CD4-positive, alpha-beta memory T cell (primary cell): Measurements from ENCODE around the gene LOXL3. TPM values are rescaled to one million over a fixed set of nuclear protein-coding genes. Genes with fewer than 3 reads are reported as not detected.
A peak's percentile ranks its signal among the peaks of the same experiment; 100 is the strongest.

Source experiments
- CTCF ChIA-PET: fragments of 350-600 bp; sonication (Branson Sonifier 250); formaldehyde crosslinking; loops from one replicate; lab custom pipeline; 2021; ENCODE audit warnings: inconsistent platforms; ENCODE audit not compliant: partially characterized antibody; lab: Charles Lee
- POLR2A ChIA-PET: fragments of 350-600 bp; sonication (Branson Sonifier 250); formaldehyde crosslinking; loops from one replicate; lab custom pipeline; 2021; ENCODE audit not compliant: partially characterized antibody; lab: Charles Lee
- DNase-seq, 5 donors: peaks; one replicate each; pipeline versions ENCODE4 v3.0.0 to v3.0.0-alpha.2; 2020 to 2022; ENCODE audit warnings: mixed read lengths in 1 of 5
- H3K27ac ChIP-seq: one replicate; pipeline ENCODE4 v1.7.0; 2013; ENCODE audit warnings: low read depth, low read length
- H3K27me3 ChIP-seq: 2 replicates; pipeline ENCODE4 v1.7.0; 2013; ENCODE audit warnings: mild to moderate bottlenecking, low read length, moderate library complexity; ENCODE audit not compliant: insufficient read depth
- H3K36me3 ChIP-seq: 2 replicates; pipeline ENCODE4 v1.7.0; 2013; ENCODE audit warnings: mild to moderate bottlenecking, low read length, moderate library complexity; ENCODE audit not compliant: insufficient read depth
- H3K4me1 ChIP-seq: 2 replicates; pipeline ENCODE4 v1.7.0; 2013; ENCODE audit warnings: mild to moderate bottlenecking, low read length, moderate library complexity; ENCODE audit not compliant: insufficient read depth
- H3K4me3 ChIP-seq, 2 donors: one replicate each; pipeline ENCODE4 v1.7.0; 2013; ENCODE audit warnings: low read length in 2 of 2, mild to moderate bottlenecking in 1 of 2
- H3K9me3 ChIP-seq, 2 donors: one replicate each; pipeline ENCODE4 v1.7.0; 2013; ENCODE audit warnings: low read length in 2 of 2, control low read depth in 1 of 2; ENCODE audit not compliant: control insufficient read depth in 1 of 2
- H3K27ac Mint-ChIP-seq, 7 donors: one replicate each; pipeline ENCODE4 v1.8.0; 2020 to 2021; ENCODE audit warnings: mixed read lengths in 7 of 7, mild to moderate bottlenecking in 6 of 7, inconsistent platforms in 3 of 7, moderate library complexity in 3 of 7
- H3K27me3 Mint-ChIP-seq, 2 donors: one replicate each; pipeline ENCODE4 v1.8.0; 2020 to 2021; ENCODE audit warnings: mixed read lengths in 2 of 2
- H3K36me3 Mint-ChIP-seq, 2 donors: one replicate each; pipeline ENCODE4 v1.8.0; 2020 to 2021; ENCODE audit warnings: mixed read lengths in 2 of 2, inconsistent platforms in 1 of 2, mild to moderate bottlenecking in 1 of 2
- H3K4me1 Mint-ChIP-seq, 4 donors: one replicate each; pipeline ENCODE4 v1.8.0; 2020 to 2021; ENCODE audit warnings: mixed read lengths in 4 of 4, mild to moderate bottlenecking in 1 of 4
- H3K4me3 Mint-ChIP-seq, 8 donors: one replicate each; pipeline ENCODE4 v1.8.0; 2020 to 2021; ENCODE audit warnings: mixed read lengths in 8 of 8, mild to moderate bottlenecking in 7 of 8, moderate library complexity in 6 of 8, inconsistent platforms in 3 of 8
- H3K9me3 Mint-ChIP-seq, 8 donors: one replicate each; pipeline ENCODE4 v1.8.0; 2020 to 2021; ENCODE audit warnings: mixed read lengths in 8 of 8, mild to moderate bottlenecking in 5 of 8, inconsistent platforms in 3 of 8, moderate library complexity in 1 of 8
- intact Hi-C: fragments of 100-400 bp; cut with micrococcal nuclease; formaldehyde crosslinking; loops from one replicate; pipeline ENCODE4 v1.15.1; 2023
- polyA plus RNA-seq, 2 donors: library from polyadenylated mRNA; unstranded; fragments of 300-500 nt; fragmentation: Illumina TruSeq; gene quantifications; one replicate each; pipeline ENCODE4 v1.2.3, GENCODE V29; 2021
- total RNA-seq, 2 experiments: library from RNA; stranded (reverse); gene quantifications; one replicate each; pipeline ENCODE4 v1.2.3, GENCODE V29; 2021

The LOXL3 gene
- total and polyA plus RNA-seq, 4 experiments from 2014 or later: 0.25 to 0.32 TPM; not detected in 2

DNA sequence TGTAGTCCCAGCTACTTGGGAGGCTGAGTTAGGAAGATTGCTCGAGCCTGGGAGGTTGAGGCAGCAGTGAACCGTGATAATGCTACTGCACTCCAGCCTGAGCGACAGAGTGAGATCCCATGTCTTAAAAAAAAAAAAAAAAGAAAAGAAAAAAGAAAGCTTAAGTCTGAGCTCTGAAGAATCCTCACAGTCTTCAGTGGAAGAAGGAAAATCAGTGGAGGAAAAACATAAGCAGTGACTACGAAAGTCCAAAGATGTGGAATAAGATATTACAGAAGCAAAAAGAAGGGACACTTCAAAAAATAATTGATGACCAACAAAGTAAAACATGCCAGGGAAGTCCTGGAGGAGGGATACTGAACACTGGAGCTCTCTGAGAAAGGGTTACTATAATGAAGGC is 43.5 kb downstream of the LOXL3 start:
- Histone ChIP-seq H3K27me3 (peaks cover 10% of the 10 kb centered on the region), H3K4me1 (peaks cover 45% of the 10 kb centered on the region), H3K9me3 (no peaks in the 10 kb centered on the region), H3K4me3 (no peak overlapping the region), H3K36me3 (peaks cover 7% of the 10 kb centered on the region), H3K27ac (no peak overlapping the region)
- CTCF ChIA-PET: interaction anchor here (1.0 to 1.7 kb wide), 3 partner anchors 14 to 27 kb away, joined by 3 to 4 read pairs (median 4); partner anchors contain the start of genes CCDC142 and TTC31
- H3K4me3 Mint-ChIP-seq: no peak overlapping the region
- intact Hi-C loops: no loop called here
- no peak for DNase-seq
- peaks cover 17 to 52% (median 32%) of the 10 kb centered on the region in 4 donors for H3K4me1 Mint-ChIP-seq
- H3K36me3 Mint-ChIP-seq: peaks cover 17 to 22% of the 10 kb centered on the region in 2 donors
- POLR2A ChIA-PET: interaction anchor here (0.8 to 5.2 kb wide), 3 partner anchors 12 to 53 kb away, joined by 3 to 57 read pairs (median 37); partner anchors contain the start of genes AUP1, HTRA2, INO80B and WBP1
- H3K27me3 Mint-ChIP-seq: peaks cover 7 to 32% of the 10 kb centered on the region in 2 donors
- H3K27ac Mint-ChIP-seq: no peak overlapping the region
- peaks cover 0 to 4% (median 0%) of the 10 kb centered on the region in 8 donors for H3K9me3 Mint-ChIP-seq

DNA sequence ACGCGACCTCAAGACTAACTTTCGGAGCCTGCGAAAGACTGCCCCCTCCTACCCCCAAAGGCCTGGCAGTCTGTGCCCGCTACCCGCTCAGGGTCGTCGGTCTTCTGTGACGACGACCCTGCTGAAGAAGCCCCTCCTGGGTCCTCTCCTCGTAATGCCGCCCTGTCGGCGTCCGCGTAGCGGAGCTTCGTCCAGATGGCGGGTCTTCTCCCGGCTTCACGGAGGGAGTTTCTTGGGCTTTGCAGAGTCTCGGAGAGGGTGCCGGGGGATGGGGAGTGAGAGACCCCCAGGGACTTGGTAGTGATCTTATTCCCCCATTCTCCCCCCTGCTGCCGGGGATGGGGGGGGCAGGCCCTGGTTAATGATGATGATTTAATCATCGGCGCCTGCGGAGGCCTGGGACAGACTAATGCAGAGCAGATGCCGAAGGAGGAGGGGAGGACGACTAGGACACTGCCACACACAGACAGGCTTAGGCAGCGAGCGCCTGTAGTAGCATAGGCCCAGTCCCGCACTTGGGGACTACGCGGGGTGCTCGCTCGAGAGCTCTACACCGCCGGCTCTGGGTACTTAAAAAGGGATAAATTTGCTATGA is 45.7 kb downstream of the LOXL3 start:
- peaks cover 33% of the 10 kb centered on the region for H3K4me1 ChIP-seq
- no peaks in the 10 kb centered on the region for H3K9me3 ChIP-seq
- Mint-ChIP-seq H3K36me3 (peaks cover 30 to 34% of the 10 kb centered on the region in 2 donors), H3K4me1 (peaks cover 18 to 60% (median 41%) of the 10 kb centered on the region in 4 donors), H3K4me3 (peak overlapping the region; percentile 98 to 100 (median 100)), H3K27me3 (peaks cover 15 to 44% of the 10 kb centered on the region in 2 donors), H3K27ac (peak overlapping the region; percentile 97 to 100 (median 100)), H3K9me3 (peaks cover 0 to 4% (median 0%) of the 10 kb centered on the region in 8 donors)
- intact Hi-C loops: loop anchor here (1.0 to 2.0 kb wide), 5 partner anchors 21 to 53 kb away; partner anchors contain the start of genes AUP1, HTRA2, INO80B and TTC31
- ChIA-PET CTCF (interaction anchor here (0.5 to 2.1 kb wide), 6 partner anchors 22 to 87 kb away, joined by 3 to 9 read pairs (median 3); partner anchors contain the start of genes CCDC142, HTRA2, MRPL53 and TTC31), POLR2A (interaction anchor here (1.5 to 7.0 kb wide), 8 partner anchors 8 to 87 kb away, joined by 6 to 60 read pairs (median 18); partner anchors contain the start of genes AUP1, C2orf81, CCDC142 and DQX1)
- peaks cover 13% of the 10 kb centered on the region for H3K27me3 ChIP-seq
- H3K36me3 ChIP-seq: peaks cover 15% of the 10 kb centered on the region
- DNase-seq: no peak
- peak overlapping the region; percentile 98 for H3K27ac ChIP-seq
- H3K4me3 ChIP-seq: peak overlapping the region; percentile 83 to 97

DNA sequence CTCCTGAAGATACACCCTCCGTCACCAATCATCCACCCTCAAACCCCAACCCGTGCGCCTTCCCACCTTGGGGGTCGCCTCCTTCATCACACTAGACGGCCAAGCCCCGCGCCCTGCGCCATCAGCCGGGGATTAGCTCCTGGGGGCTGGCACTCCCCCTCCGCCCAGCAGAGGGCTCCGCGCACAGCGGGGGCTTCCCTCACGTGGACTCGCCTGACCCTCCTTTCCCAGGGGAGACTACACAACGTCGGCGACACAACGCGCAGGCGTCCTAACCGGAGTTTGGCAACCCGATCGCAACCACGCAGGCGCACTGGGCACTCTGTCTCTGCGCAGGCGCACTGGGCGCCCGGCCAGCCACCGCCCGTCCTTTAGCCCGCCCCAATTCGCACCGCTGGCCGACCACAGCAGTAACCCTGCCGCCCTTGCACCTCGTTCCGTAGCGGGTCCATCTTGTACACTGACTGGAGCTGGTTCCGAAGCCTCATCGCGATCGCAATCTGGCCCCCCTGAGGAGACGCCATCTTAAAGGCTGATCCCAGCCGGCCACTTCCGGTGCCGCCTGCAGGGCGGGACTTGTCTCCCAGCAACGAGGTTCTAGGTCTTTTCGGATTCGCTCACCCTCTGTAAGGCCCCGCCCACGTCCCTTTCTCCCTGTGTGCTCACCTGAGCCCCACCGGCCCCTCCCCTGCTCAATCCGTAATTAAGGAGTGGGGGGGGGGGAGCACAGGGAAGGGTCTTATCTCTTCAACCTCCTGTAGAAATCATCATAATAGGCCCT is 46.4 kb downstream of the LOXL3 start, which contains the start of gene PCGF1:
Gene PCGF1, minus strand, starts transcription at position 551 of the 781 bp plus-strand sequence. Its CDS starts 27 bp downstream, at position 524.
- peaks cover 15% of the 10 kb centered on the region for H3K36me3 ChIP-seq
- H3K9me3 ChIP-seq: no peaks in the 10 kb centered on the region
- H3K36me3 Mint-ChIP-seq: peaks cover 30 to 34% of the 10 kb centered on the region in 2 donors
- ChIA-PET POLR2A (interaction anchor here (0.9 to 7.0 kb wide), 12 partner anchors 9 to 86 kb away, joined by 3 to 60 read pairs (median 8); partner anchors contain the start of genes AUP1, C2orf81, CCDC142 and DQX1), CTCF (interaction anchor here (0.5 to 2.1 kb wide), 6 partner anchors 23 to 86 kb away, joined by 3 to 9 read pairs (median 3); partner anchors contain the start of genes CCDC142, HTRA2, MRPL53 and TTC31)
- intact Hi-C loops: loop anchor here (1.0 to 2.0 kb wide), 5 partner anchors 22 to 53 kb away; partner anchors contain the start of genes AUP1, HTRA2, INO80B and TTC31
- peaks cover 19% of the 10 kb centered on the region for H3K27me3 ChIP-seq
- peak within 1 kb of the TSS; percentile 98 for H3K27ac ChIP-seq
- peak within 1 kb of the TSS; percentile 83 to 97 for H3K4me3 ChIP-seq
- H3K4me1 ChIP-seq: peaks cover 40% of the 10 kb centered on the region
- peaks cover 16 to 45% of the 10 kb centered on the region in 2 donors for H3K27me3 Mint-ChIP-seq
- peak within 1 kb of the TSS; percentile 97 to 100 (median 100) for H3K27ac Mint-ChIP-seq
- peaks cover 0 to 4% (median 0%) of the 10 kb centered on the region in 8 donors for H3K9me3 Mint-ChIP-seq
- DNase-seq: peak; percentile 98 to 99 (median 98)
- H3K4me1 Mint-ChIP-seq: peaks cover 18 to 64% (median 46%) of the 10 kb centered on the region in 4 donors
- peak within 1 kb of the TSS; percentile 98 to 100 (median 100) for H3K4me3 Mint-ChIP-seq

DNA sequence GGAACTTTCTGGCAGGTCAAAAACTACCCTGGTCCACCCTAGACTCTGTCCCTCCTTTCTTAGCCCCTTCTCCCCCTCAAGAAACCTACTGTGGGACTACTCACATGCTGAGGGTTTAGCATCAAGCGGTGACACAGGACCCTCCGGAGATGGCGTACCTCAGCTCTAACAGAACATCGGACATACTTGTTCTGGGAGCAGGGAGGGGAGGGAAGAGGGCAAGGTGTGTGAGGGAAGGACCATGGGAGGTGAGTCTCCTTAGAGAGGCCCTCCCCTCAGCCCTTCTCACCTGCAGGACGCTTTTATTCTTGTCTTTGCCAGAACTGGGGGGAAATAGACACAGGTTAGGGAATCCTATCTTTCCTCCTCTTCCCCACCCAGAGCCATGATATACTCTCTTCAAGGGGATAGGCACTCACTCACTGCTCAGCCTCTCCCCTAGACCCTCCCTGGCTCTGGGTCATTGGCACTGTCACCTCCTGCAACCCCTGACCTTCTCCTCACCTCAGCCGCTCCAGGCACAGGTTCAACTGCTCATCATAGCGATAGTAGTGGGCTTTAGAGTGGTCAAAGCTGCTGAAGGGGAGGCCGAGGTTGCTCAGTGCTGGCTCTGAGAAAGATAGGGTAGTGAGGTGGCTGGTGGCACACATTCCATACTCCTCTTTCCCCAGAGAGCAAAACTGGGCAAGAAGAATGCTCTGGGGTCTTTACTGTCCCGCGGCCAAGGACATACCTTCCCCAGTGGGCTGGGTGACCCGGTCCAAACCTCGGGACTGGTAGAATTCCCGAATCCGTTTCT is 48.1 kb downstream of the LOXL3 start:
- DNase-seq: no peak
- CTCF ChIA-PET: no interaction called here
- Mint-ChIP-seq H3K27me3 (peaks cover 17 to 56% of the 10 kb centered on the region in 2 donors), H3K4me1 (peaks cover 19 to 75% (median 50%) of the 10 kb centered on the region in 4 donors), H3K4me3 (peak overlapping the region in 5 of 8 donors; percentile 2 to 78 (median 23)), H3K27ac (peak overlapping the region in 1 of 7 donors; percentile 15), H3K36me3 (peaks cover 30 to 34% of the 10 kb centered on the region in 2 donors), H3K9me3 (peaks cover 0 to 4% (median 0%) of the 10 kb centered on the region in 8 donors)
- POLR2A ChIA-PET: interaction anchor here (1.8 to 7.0 kb wide), 9 partner anchors 10 to 51 kb away, joined by 8 to 60 read pairs (median 19); partner anchors contain the start of genes AUP1, CCDC142, DQX1 and HTRA2
- Histone ChIP-seq H3K36me3 (peaks cover 15% of the 10 kb centered on the region), H3K4me1 (peaks cover 41% of the 10 kb centered on the region), H3K27ac (no peak overlapping the region), H3K4me3 (no peak overlapping the region), H3K9me3 (no peaks in the 10 kb centered on the region), H3K27me3 (peaks cover 31% of the 10 kb centered on the region)
- intact Hi-C loops: loop anchor here (2.0 kb wide), 1 partner anchor 51 kb away; the partner anchor contains the start of gene INO80B

DNA sequence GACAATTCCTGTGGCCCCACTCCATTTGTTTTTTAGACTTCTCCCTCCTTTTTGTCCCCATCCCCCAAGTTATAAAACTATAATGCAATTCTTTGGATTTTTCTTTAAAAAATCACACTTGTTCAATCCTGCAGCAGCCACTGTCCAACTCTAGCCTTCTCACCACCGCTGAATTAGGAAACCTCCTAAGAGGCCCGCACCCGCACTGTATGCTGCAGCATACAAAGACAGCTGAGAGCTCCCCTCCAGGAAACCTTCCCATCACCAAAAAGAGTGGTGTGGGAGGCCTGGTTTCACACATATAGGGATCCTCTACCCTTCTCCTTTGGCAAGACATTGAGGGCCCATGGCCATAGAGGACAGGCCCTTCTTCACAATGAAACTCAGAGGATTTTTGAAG is 49.2 kb downstream of the LOXL3 start:
- Mint-ChIP-seq H3K27ac (peak overlapping the region in 1 of 7 donors; percentile 15), H3K36me3 (peaks cover 30 to 34% of the 10 kb centered on the region in 2 donors), H3K27me3 (peaks cover 16 to 63% of the 10 kb centered on the region in 2 donors), H3K4me1 (peaks cover 18 to 84% (median 51%) of the 10 kb centered on the region in 4 donors), H3K4me3 (peak overlapping the region in 7 of 8 donors; percentile 2 to 78 (median 49)), H3K9me3 (peaks cover 0 to 4% (median 0%) of the 10 kb centered on the region in 8 donors)
- CTCF ChIA-PET: interaction anchor here (1.0 to 2.1 kb wide), 2 partner anchors 17 to 26 kb away, joined by 3 to 17 read pairs; partner anchors contain the start of genes AUP1 and HTRA2
- DNase-seq: no peak
- POLR2A ChIA-PET: interaction anchor here (1.2 to 8.0 kb wide), 8 partner anchors 13 to 50 kb away, joined by 3 to 60 read pairs (median 12); partner anchors contain the start of genes AUP1, CCDC142, DQX1 and HTRA2
- no peaks in the 10 kb centered on the region for H3K9me3 ChIP-seq
- H3K27me3 ChIP-seq: peaks cover 35% of the 10 kb centered on the region
- intact Hi-C loops: no loop called here
- H3K4me1 ChIP-seq: peaks cover 41% of the 10 kb centered on the region
- H3K4me3 ChIP-seq: no peak overlapping the region
- H3K36me3 ChIP-seq: peaks cover 15% of the 10 kb centered on the region
- no peak overlapping the region for H3K27ac ChIP-seq
